ENCODE data around the gene DPP3.

DNA sequence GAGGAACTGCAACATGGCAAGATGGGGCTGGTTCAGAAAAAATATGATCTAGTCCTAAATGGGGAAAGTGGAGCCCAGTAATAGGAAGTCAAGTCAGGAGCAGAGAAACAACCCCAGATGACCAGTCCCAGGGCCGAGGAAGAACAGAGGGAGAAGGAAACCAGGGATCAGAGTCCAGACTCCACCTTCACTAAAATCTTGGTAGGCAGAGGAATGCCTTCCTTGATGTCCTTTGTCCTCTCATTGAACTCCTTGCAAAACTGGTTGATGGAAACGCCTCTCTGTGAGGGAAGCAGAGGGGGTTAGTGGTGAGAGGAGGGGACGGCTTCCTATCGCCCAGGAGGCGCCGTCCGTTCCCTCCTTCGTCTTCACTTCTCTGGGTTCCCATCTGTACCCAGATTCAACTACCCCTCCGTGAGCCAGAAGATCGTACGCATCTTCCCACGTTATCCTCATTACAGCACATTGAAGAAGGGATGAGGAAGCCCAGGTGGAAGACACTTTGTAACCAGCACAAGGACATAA is 42.2 kb upstream of the DPP3 start:
- TF ChIP-seq, protein P1, sequence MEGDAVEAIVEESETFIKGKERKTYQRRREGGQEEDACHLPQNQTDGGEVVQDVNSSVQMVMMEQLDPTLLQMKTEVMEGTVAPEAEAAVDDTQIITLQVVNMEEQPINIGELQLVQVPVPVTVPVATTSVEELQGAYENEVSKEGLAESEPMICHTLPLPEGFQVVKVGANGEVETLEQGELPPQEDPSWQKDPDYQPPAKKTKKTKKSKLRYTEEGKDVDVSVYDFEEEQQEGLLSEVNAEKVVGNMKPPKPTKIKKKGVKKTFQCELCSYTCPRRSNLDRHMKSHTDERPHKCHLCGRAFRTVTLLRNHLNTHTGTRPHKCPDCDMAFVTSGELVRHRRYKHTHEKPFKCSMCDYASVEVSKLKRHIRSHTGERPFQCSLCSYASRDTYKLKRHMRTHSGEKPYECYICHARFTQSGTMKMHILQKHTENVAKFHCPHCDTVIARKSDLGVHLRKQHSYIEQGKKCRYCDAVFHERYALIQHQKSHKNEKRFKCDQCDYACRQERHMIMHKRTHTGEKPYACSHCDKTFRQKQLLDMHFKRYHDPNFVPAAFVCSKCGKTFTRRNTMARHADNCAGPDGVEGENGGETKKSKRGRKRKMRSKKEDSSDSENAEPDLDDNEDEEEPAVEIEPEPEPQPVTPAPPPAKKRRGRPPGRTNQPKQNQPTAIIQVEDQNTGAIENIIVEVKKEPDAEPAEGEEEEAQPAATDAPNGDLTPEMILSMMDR (conservative IDR thresholded peaks at IDR 0.05; ENCODE audit: low read depth, low read length), result no peak
- no peak for TF ChIP-seq EZH2phosphoT487 (IDR thresholded peaks at IDR 0.05; ENCODE audit: borderline replicate concordance, low read length)

All from PC-3 (cell line).